T1000 (cell line): ENCODE data around the gene ZFR.
"Not testable (repeated sequence)": the region's sequence is repeated elsewhere in the genome, so short reads cannot be mapped to it uniquely, and the experiment has no call there.

Experiments
- DNase-seq: peaks from one replicate; lab custom pipeline; 2025; ENCODE audit warnings: mixed read lengths; lab: John Stamatoyannopoulos, UW

ZFR gene

GRCh38 chr5:32406650-32407049, 37.9 kb downstream of the ZFR start:
- no peak for DNase-seq

DNA sequence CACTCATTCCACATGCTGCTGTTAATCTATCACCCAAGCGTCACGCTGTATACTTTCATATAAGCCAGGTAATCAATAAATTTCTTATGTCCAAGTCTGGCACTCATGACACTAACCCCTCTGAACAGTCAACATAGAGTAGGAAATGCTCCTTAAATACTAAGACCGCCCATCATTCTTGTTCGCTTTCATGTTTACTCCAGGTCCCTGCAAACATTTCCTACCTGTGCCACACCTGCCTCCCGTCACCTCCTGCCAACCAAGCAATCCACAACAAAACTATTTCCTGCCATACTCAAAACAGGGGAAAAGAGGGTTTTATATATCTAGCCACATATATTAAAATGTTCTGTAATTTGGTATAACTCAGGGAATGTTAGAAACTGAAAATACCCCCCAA, 39.0 kb downstream of the ZFR start:
- no peak for DNase-seq

DNA sequence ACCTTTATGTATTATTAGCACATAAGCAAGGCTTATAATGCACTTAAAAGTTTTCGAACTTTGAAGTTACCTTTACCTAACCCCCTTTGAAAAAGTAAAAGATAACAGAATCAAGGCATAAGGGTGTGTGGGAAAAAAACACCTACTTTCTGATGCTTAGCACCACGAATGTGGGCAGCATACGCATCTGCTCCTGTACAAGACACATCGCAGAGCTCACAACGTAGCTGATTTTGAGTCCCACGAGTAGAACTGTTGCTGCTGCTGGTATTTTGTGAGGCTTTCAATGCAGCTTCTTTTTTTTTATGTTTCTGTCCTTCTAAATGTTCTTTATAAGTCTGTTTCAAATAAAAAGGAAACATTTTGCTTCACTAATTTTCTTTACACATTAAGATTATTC, 40.8 kb downstream of the ZFR start:
- DNase-seq = no peak

GRCh38 chr5:32400401-32400800, 44.1 kb downstream of the ZFR start:
- no peak for DNase-seq

DNA sequence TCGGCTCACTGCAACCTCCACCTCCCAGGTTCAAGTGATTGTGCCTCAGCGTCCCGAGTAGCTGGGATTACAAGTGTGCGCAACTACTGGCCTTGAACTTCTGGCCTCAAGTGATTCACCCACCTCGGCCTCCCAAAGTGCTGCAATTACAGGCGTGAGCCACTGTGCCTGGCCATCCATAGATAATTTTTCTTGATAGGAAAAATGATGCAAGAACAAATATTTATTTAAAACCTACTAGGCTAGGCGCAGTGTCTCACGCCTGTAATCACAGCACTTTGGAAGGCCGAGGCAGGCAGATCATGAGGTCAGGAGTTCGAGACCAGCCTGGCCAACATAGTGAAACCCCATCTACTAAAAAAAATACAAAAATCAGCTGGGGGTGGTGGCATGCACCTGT, 45.8 kb downstream of the ZFR start:
- not testable (repeated sequence) for DNase-seq

- no peak for DNase-seq
Observed at GRCh38 chr5:32394981-32395380, 49.6 kb downstream of the ZFR start.

DNA sequence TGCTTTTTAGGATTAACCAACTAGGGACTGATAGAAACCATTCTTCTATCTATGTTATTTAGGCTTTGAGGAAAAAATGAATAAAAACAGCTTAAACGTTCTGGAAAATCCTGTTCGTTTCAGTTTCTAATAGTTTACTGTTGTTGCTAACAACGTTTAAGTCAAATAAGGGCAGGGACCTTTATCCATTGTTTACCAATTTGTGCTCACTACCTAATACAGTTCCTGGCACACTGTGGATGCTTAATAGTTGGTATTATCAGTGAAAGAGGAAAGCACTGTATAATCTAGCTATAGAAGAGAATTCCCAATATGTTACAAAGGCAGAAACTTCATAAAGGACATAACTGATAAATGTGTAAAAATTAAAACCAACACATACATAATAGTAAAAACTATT, 52.5 kb downstream of the ZFR start:
- DNase-seq = no peak

- no peak for DNase-seq
Observed at GRCh38 chr5:32390819-32391591, 53.5 kb downstream of the ZFR start.

DNA sequence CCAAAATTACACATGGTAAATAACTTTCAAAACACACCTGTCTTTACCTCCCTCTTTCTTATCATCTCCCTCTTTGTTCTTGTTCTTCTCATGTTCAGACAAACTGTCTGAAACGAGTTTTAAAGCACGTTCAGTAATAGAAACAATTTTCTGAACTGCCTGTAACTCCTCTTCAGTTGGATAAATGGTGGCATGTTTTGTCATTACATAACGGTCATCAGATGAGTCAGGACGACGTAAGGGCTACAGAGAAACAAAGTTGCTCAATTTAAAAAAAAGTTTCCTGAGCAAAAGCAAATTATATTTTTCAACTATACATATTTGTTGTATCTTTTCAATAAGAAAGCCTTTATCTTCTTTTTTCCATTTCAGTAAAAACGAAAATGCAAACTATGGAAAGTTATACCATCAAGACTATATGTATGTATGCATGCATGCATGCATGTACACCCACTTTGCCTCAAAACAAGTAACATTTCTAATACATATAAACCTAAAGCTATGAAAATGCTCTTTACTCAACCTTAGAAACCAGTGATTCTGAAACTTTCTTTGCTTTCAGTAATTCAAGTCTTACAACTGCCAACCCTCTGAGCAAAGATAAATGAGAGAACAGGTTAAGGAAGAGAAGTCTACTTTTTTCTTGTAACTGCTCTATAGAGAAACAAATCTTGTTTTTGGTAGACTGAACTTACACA, 56.0 kb downstream of the ZFR start:
- DNase-seq = no peak

DNA sequence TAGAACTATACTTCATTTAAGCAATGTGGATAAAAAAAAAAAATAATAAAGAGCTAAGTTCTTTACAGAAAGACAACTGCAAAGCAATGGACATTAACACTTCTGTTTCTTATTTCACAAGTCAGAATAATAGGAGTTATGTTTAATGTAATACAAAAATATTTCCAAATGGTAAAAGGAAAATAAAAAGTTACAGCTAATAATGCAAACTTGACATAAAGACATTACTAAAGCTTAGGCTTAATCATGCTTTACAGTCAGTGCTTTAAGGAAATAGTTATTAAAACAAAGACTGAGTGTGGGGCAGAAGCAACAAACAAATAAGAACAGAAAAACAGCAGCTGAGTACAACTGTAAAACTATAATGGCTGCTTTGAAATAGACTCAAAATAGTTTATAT, 56.7 kb downstream of the ZFR start:
- DNase-seq = no peak

DNA sequence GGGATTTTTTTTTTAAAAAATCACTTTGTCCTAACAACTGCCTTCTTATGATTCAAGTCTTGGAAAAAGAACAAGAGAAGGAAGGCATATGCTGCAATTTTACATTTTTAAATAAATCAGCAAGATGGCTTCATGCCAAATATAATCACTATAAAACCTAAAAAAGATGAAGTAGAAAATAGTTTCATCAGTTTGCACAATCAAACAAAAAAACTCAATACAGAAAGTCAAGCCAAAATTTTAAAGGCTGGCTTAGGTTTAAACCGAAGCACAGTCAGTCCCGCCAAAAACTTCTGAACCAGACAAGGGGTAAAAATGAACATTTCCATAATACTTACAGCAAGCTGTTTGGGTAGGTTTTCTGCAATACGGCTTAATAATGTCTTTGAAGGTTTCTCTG, 57.3 kb downstream of the ZFR start:
- no peak for DNase-seq

DNA sequence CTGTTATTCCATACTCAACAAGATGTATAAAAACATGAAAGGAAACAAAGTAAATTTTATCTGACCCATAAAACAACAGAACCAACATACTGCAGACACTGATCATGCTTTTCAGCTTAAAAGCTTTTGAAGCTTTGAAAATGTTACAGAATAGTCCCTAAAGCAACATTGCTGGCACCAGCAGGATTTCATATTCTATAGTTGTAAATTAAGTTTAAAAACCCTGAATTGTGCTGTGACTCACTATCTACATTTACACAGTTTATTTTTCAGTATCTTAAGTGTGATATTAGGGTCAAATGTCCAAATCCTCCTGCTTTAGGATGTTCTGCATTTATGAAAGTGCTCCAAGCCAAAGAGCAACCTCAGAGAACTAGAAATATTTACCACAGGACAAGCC, 59.9 kb downstream of the ZFR start:
- DNase-seq = no peak

- DNase-seq = no peak
Observed at GRCh38 chr5:32383586-32383985, 61.0 kb downstream of the ZFR start.

DNA sequence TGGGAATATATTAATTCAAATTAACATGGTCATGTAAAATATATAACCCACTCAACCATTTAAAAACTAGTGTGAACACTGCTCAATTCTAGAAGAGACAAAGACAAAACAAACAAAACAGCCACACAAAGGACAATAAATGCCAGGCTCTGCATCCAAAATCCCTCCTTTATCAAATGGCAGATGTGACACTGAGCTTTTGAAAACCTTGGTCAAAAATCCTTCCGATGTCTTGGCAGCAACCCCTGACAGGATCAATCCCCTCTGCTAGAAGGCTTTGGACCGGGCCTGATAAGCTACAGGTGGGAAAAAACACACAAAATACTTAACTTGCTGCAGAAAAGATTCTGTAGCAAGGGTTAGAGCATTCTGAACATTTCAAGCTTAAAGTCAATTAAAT, 61.5 kb downstream of the ZFR start:
- no peak for DNase-seq

DNA sequence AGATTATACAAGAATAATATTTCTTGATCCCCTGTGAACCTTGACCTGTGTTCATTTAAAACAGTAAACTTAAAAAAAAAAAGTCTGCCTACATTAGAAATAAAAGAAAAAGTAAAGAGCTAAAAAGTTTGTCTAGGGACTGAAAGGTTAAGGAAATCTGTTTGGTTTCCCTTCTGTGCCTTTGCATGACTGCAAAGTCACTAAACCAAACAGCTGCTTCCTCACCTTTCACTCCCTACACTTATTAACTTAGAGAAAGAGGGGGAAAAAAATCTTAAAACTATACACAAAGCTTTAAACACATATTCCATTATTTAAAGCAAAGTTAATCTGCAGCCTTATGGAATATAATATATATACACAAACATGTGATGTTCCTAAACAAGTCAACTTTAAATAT, 65.1 kb downstream of the ZFR start:
- DNase-seq = no peak

- DNase-seq = no peak
Observed at GRCh38 chr5:32378966-32379365, 65.6 kb downstream of the ZFR start.

GRCh38 chr5:32369542-32370155, 74.9 kb downstream of the ZFR start:
- DNase-seq = no peak

- DNase-seq = no peak
Observed at GRCh38 chr5:32369032-32369431, 75.5 kb downstream of the ZFR start.

DNA sequence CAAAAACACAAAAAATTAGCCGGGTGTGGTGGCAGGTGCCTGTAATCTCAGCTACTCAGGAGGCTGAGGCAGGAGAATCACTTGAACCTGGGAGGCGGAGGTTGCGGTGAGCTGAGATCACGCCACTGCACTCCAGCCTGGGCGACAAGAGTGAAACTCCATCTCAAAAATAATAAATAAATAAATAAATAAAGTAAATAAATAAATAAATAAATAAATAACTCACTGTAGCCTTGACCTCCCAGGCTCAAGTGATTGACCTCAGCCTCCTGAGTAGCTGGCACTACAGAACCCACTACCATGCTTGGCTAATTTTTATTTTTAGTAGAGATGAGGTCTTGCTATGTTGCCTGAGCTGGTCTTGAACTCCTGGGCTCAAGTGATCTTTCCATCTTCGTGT, 77.3 kb downstream of the ZFR start:
- not testable (repeated sequence) for DNase-seq

DNA sequence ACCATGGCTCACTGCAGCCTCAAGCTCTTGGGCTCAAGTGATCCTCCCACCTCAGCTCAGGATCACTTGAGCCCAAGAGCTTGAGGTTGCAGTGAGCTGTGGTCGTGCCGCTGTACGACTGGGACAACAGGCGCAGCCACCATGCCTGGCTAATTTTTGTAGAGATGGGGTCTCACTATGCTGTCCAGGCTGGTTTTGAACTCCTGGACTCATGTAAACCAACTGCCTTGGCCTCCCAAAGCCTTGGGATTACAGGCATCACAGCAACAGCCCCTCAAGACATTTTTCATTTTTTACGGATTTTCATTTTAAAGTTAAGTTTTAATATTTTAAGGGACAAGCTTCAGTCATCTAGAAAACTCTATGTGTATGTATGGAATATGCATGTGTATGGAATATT, 78.9 kb downstream of the ZFR start:
- no peak for DNase-seq

GRCh38 chr5:32363030-32363429, 81.5 kb downstream of the ZFR start:
- DNase-seq = no peak

- DNase-seq = no peak
Observed at GRCh38 chr5:32362527-32362926, 82.0 kb downstream of the ZFR start.

DNA sequence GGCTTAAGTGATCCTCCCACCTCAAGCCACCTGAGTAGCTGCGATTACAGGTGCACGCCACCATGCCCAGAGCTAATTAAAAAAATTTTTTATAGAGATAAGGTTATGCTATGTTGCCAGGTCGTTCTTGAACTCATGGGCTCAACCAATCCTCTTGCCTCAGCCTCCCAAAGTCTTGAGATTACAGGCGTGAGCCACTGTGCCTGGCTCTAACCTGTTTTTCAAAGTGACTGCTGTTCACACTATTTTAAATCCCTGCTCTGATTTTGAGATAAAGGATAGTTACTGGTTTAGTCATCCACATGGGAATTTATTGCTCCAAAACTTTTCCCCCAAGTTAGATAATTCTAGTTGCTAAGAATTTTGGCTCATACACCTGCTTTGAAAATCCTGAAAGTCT, 83.6 kb downstream of the ZFR start:
- no peak for DNase-seq
